GM18526 (cell line): Measurements from ENCODE around the gene TMCC3.

Experiments used
- POLR2A ChIP-seq: IDR thresholded peaks from 3 replicates; pipeline ENCODE4 v1.6.1; 2011; ENCODE audit not compliant: insufficient read length; ENCODE audit errors: extremely low read depth

TMCC3 gene

DNA sequence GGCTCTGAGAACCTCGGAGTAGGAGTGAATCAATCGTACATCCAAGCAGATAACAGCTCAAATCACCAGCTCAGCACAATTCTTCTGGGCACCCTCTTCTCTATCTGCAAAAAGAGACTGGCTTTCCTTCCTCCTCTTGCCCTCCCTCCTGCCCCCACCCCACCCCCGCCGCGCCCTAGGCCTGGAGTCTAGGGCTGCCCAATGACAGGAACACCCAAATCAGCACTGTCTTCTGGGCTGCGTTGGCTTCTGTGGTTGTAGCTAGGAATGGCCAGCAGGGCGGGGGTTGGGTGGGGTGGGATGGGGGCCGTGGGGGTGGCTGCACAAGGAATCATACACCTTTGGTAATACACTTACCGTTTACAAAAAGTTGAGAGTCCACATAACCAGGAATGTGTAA lies 28.0 kb upstream of the TMCC3 start:
- no peak for TF ChIP-seq POLR2A

DNA sequence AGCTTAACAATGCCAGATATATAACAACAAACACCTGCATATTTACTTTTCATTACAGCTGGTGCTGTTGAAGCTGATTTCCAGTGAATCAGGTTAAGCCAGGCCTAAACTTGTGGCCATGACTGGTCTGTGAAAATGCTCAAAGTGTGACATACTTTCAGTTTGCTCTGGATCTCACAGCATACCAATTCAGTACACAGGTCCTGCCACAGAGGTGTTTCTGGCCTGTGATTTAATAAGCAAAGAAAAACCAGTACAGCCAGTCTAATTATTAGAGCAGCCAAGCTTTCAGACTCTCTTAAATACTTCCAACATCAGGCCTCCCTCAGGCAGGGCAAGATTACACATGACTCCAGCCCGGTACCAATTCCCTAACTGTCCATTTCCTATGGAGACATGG lies 27.4 kb upstream of the TMCC3 start:
- no peak for TF ChIP-seq POLR2A

DNA sequence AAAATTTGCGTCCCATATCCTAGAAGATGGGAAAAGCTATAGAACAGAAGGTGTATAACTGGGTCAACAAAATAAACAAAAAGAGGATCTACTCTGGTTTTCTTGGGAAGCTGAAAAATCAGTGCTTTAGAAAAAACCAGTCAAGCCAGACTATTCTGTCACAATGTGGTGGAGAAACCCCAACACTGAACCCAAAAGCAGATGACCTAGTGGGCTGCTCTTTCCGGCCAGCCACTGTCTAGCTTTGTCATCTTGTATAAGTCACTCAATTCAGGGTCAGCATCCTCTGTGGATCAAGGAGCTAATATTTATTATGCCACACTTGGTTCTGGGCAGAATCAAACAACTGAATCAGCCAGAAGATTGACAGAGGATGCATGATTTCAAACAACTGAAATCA lies 26.6 kb upstream of the TMCC3 start:
- TF ChIP-seq POLR2A = no peak

DNA sequence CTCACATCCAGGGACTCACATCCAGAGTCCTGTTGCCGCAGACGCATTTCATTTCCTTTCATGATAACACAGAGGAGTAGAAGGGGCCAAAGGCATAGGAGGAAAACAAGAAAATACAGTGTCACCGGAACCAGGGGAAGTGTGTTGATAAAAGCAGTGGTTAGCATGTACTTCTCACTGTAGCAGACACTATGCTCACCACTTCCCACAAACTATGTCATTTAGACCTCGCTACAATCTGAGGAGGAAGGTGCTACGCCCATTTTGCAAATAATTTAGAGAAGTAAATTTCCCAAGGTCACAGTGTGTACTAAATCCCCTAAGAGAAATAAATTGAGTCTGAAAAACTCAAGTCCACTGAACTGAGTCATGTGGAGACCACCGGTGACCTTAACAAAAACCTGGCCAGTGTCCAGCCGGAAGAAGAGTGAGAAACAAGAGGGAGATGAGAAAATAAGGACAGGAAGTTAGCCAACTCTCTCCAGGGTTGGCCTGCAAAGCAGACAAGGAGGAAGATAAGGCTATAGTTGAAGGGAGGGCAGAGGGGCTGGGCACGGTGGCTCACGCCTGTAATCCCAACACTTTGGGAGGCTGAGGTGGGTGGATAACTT lies 25.8 kb upstream of the TMCC3 start:
- no peak for TF ChIP-seq POLR2A

DNA sequence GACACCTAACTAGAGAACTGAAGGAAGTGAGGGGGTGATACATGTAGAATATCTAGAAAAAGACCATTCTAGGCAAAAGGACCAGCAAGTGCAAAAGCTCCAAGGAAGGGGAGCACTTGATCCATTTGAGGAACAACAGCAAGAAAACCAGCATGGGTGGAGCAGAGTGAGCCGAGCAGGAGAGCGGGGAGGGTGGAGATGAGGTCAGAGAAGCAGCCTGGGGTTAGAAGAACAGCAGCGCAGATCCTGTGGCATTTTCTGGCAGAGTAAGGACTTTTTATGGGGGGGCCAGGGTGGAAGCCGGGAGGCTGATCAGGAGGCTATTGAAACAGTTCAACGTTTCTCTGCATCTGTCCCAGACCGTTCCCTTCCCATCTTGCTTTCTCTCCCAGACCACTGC lies 24.5 kb upstream of the TMCC3 start:
- TF ChIP-seq POLR2A = no peak

DNA sequence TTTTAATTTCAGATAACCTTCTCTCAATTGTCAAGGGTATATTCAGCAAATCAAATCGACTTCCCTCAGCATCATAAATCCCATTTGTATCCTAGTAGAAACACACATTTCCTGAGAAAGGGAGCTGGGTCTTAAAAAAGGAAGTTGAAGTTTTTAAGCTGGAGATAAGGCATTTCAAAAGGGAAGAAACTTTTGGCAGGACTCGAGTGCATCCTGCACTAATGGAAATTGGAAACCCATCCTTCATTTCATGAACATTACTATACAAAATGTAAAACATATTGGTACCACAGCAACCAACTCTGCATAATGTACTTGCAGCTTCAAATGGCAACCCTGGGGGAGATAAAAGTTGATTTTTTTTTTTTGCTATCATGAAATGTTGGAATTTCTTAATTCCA lies 23.7 kb upstream of the TMCC3 start:
- TF ChIP-seq POLR2A = no peak

DNA sequence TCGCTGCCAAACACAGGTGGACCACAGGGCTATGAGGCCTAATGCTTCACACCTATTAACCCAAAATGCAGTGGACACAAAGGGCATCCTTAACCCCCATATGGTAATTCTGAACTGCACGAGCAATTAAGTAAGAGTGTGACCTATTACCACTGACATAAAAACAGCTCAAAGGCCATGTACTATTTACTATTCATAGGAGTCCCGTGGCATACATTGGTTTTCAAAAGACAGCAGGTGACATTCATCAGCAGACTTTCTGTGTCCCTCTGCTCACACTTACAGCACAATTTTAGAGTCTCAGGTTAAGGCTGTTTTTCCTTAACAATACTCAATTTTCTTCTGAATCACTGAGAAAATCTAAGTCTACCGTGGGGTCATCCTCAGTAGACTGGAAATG lies 23.1 kb upstream of the TMCC3 start:
- TF ChIP-seq POLR2A = no peak

DNA sequence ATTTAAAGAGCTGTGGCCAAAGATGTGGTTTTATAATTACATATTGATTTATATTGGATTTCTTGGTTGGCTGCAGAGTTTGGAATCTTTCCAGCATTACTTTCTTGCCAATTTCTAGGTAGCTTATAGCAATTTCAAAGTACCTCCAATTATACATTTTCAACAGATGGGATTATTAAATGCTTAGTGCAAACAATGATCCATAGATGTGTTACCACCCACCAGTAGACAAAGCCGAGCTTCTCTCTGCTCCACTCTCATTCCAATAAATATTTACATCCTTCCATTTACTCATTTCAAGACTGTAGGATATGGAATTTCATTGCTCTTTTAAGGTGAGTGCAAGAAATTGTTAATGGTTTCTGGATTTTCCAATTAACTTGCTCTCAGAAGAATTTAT lies 21.6 kb upstream of the TMCC3 start:
- no peak for TF ChIP-seq POLR2A

DNA sequence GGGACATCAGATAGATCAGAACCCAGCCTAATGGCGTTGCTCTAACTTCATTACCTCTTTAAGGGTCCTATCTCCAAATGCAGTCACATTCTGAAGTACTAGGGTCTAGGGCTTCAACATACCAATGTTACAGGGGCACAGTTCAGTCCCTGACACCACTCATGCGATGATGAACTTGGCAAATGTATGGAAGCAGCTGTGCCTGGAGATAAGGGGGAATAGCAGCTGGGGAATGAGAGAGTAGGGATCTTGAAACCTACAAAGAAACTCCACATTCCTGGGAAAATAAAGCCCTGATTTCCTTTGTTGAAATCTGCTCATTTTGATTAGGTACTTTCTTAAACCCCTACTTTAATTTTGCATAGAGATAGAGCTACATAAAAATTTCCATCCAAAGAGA lies 20.5 kb upstream of the TMCC3 start:
- no peak for TF ChIP-seq POLR2A

DNA sequence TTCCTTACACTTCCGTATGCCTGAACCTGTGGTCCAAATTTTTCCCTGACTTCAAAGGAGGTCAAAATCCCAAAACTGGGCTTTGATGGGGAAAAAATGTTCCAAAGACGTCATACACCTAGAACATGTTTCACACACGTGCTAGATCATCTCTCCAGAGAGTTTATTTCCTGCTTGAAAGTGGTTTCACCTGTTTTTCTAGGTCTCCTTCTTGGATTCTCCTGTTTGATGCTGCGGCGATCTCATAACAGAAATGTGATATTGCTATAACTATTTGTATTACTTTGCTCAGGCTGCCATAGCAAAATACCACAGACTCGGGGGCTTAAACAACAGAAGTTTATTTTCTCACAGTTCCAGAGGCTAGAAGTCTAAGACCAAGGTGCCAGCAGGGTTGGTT lies 19.7 kb upstream of the TMCC3 start:
- TF ChIP-seq POLR2A = no peak

DNA sequence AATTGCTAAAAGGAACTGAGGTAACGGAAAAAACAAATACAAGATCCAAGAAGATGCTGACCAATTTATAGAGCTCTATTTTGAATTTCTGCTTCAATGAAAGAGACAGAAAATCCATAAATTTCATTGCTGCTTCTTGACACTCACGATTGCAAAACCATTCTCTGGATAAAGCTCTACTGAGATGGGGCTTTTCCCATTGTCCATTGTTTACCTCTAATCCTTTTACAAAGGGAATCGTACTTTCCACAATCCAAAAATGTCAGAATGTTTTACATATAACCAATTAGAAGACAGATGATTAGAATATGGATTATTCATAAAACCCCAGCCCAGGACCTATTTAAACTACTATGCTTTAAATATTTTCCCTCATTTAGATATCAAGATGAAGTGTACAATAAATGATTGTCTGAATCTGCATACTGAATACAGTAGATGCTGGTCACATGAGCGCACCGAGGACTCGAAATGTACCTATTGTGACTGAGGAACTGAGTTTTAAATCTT lies 16.7 kb upstream of the TMCC3 start:
- TF ChIP-seq POLR2A = no peak

DNA sequence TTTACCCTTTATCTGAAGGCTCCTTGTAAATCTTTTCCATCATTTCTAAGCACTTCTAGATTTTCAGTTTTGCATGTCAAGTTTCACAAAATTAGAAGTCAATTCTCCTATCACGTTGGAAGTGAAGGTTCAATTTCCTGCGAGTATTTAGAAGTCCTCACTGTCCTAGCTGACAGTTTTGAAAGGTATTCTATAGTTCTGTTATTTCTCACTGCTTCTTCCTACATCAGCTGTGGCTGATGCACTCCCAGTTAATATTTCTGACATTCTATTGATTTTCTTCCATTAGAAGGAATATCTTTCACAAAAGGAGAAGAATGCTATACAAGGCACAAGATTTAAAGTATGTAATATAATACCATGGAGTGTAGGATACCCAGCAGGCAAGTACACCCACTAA lies 15.8 kb upstream of the TMCC3 start:
- TF ChIP-seq POLR2A = no peak

DNA sequence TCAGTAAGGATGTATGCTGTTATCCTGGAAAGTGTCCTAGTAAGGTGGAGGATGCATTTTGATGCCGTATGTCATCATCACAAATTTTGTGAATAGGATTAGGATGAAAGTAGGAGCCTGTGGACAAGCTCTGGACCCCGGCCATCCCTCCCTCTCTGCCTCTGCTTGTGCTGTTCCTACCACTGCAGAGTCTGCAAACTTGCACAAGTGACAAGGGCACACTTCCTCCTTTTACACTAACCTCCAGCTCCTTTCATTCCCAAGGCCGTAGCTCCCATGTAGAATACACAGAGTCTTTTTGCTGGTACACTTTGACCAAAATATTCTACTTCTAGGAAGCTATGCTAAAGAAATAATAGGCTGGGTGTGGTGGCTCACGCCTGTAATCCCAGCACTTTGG lies 13.3 kb upstream of the TMCC3 start:
- TF ChIP-seq POLR2A = no peak

DNA sequence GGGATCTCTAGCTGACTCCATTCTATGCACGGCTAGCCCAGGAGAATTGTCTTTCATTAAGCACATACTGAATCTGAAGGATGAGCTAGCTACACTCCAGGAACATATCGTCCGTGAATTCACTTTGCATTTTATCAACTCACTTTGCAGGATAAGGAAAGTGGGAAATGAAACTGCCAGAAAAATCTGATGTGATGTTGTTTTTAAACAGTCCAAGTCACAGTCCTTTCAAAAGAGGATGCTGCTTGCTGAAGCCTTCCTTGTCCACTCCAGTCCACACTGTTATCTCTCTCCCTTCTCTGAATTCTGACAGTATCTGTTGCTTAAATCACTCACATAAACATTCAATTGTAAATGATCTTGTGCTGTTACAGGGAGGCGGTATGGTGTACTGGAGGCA lies 12.7 kb upstream of the TMCC3 start:
- TF ChIP-seq POLR2A = no peak

DNA sequence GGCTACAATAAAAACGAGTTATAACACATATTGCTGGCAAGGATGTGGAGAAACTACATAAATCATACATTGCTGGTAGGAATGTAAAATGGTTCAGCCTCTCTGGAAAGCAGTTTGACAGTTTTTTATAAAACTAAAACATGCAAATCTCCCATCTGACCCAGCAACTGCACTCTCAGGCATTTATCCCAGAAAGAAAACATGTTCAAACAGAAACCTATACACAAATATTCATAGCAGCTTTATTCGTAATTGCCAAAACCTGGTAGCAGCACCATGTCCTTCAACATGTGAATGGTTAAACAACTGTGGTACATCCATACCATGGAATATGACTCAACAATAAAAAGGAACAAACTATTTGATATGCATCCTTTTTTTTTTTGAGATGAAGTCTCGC lies 10.1 kb upstream of the TMCC3 start:
- no peak for TF ChIP-seq POLR2A

DNA sequence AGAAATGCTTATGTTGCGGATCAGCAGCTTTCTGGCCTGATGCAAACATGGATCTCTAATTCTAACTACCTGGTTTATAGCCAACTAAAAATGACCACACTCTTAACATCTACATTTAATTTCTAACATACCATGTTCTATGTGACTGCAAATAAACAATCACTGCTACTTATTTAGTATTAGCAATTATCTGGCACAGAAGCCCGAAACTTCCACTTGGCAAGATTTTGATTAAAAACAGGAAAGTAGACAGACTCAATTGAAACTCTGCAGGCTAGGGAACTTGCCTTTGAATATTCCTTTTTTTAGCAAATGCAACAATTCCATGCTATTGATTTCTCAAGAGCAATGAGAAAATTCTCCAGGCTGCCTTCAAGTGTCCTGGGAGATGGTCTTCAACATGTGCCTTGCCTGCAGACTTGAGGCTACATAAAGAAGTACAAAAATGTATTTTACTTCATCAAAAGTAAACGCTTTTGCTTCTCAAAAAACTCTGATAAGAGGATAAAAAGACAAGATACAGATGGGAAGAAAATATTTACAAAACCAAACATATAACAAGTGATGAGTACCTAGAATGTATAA lies 9.1 kb upstream of the TMCC3 start:
- TF ChIP-seq POLR2A = no peak

DNA sequence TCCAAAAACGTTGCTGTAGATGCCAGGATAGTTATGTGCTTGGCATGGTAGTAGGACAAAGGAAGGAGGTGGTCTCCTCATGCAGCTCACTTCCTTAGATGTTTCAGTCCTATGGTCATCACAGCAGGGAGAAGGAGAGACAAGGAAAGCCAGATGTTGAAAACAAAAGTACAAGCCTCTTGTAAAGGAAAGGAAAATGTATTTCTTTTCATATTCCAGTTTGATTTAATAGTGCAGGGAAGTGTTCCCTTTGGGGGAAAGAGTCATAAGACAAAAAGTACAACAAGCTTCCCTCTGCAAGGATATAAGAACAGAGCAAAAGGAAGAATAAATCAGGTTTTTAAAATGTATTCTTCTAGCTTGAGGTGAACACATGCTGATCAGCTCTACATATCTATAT lies 8.6 kb upstream of the TMCC3 start:
- no peak for TF ChIP-seq POLR2A

DNA sequence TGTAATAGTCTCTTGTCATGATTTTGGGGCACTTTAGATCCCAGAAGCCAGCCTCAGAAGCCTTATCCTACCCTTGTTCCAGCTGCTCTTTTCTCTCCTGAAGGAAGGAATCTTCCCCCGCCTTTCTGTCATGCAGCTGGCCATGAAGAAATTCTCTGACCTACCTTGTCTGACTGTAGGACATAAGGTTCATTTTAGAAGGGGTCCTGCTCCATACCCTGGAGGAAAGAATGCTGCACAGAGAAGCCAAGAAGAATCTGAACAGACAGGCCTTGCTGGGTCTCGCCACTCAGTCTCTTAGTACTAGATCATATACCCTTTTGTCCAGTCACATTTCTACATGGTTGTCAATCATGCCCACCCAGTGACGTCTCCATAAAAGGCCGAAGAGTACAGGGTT lies 6.2 kb upstream of the TMCC3 start:
- TF ChIP-seq POLR2A = no peak
